GM20000 (cell line): Measurements from ENCODE around the gene DSCAM.
"Not testable (repeated sequence)": the region's sequence is repeated elsewhere in the genome, so short reads cannot be mapped to it uniquely, and the experiment has no call there.

ENCODE experiments used
- DNase-seq: peaks from one replicate; pipeline ENCODE4 v3.0.0; 2012; ENCODE audit warnings: low spot score
- TF ChIP-seq, protein P1 (sequence below): IDR thresholded peaks from 2 replicates; pipeline ENCODE4 v1.5.1; 2012; ENCODE audit warnings: mild to moderate bottlenecking, control low read depth; ENCODE audit errors: extremely low read depth, missing control alignments

Gene DSCAM

DNA sequence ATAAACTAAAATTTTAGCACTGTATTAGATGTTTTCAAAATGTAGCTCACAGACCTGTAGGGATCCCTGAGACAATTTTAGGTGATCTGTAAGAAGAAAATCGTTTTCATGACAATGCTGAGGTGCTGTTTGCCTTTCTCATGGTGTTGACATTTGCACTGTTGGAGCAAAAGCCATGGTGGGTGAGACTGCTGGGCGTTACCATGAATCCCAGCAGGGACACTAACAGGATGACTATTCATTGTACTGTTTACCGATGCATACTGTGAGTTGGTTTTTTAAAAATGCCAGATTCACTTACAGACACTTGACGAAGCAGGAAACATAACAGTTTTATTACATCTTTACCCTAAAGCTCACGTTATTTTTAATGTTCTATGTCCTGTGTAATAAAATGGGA, 511.3 kb downstream of the DSCAM start:
- DNase-seq: no peak
- TF ChIP-seq, protein P1, sequence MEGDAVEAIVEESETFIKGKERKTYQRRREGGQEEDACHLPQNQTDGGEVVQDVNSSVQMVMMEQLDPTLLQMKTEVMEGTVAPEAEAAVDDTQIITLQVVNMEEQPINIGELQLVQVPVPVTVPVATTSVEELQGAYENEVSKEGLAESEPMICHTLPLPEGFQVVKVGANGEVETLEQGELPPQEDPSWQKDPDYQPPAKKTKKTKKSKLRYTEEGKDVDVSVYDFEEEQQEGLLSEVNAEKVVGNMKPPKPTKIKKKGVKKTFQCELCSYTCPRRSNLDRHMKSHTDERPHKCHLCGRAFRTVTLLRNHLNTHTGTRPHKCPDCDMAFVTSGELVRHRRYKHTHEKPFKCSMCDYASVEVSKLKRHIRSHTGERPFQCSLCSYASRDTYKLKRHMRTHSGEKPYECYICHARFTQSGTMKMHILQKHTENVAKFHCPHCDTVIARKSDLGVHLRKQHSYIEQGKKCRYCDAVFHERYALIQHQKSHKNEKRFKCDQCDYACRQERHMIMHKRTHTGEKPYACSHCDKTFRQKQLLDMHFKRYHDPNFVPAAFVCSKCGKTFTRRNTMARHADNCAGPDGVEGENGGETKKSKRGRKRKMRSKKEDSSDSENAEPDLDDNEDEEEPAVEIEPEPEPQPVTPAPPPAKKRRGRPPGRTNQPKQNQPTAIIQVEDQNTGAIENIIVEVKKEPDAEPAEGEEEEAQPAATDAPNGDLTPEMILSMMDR: no peak

DNA sequence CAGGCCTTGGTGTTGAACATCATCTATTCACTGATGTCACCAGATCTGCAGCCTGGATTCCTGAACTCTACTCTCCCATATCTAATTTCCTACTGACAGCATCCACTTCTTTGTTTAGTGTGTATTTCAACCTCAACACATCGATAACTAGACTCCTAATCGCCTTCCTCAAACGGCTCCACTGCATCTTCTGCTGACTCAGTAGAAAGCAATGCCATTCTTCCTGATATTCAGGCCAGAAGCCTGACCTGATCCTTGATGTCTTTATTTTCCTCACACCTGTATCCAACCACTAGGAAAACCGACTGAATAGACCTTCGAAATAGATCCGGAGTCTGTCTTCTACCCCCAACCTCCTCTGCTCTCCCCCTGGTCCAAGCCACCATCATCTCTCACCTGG, 512.8 kb downstream of the DSCAM start:
- TF ChIP-seq, protein P1: no peak
- DNase-seq: no peak

DNA sequence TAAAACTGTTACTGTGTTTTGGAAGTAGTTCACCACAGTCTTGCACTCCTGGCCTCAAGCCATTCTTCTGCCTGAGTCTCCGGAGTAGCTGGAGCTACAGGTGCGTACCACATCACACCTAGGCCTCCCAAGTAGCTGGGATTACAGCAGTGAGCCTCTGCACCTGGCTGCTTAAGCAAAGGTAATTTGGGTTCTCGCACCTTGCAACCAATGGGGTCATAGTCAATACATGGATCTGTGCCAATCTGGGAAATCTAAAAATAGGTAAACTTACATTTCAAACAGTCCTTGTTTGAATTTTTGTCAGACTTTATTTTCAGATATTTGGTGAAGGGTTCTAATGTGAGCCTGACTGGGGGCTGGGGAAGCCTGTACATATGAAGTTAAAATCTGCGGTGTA, 513.2 kb downstream of the DSCAM start:
- TF ChIP-seq, protein P1: no peak
- DNase-seq: no peak

DNA sequence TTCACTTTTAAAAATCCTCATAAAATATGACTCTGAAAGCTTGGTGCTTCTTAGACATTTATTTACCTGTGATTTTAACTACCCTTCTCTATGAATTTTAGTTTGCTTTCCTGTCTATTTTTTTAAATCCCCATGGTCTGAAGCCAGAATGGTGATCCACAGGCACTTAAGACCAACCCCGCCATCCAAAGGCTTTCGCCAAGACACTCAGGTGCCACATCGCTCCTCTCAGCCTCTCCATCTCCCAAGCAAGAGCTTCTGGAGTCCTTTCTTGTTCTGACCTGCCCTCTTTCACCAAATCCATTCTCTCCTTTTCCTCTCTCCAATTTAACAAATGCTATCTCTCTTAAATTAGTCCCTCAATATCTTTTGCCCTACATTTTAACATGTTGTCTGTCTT, 515.2 kb downstream of the DSCAM start:
- no peak for DNase-seq
- TF ChIP-seq, protein P1: no peak

DNA sequence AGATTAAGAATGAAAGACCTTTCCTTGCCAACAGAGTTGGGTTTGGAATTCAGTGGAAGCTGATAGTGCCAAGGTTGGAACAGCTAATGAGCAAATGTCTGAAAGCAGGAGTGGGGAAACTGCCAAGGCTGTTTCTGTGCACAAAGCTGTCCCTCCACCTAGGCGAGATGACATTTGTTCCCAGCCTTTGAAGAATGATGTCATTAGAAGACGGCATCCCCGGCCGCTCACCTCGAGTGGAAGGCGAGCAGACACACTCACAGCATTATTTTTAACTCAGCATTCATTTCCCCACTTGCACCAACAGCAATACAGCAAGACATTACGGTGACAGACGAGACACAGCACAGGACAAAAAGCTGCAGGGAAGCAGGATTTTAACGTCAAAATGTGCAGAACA, 515.8 kb downstream of the DSCAM start:
- DNase-seq: no peak
- TF ChIP-seq, protein P1: no peak

DNA sequence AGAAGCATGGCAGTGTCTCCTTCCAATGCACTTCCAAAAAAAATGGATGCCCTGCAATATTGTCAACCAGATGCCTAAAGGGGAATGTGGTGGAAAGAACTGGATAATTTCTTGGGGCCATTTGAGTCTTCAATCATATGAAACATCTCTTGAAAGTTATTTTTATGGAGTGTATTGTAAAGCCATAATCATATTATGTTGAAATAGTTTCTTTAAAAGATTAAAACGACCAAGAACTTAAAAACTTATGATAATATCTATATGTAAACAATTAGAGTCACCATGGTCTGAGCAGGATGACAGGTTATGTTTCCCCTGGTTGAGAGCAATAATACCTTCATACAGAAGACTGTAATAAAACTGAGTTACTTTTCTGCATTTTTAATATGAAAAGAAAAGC, 522.6 kb downstream of the DSCAM start:
- no peak for DNase-seq
- TF ChIP-seq, protein P1: no peak

DNA sequence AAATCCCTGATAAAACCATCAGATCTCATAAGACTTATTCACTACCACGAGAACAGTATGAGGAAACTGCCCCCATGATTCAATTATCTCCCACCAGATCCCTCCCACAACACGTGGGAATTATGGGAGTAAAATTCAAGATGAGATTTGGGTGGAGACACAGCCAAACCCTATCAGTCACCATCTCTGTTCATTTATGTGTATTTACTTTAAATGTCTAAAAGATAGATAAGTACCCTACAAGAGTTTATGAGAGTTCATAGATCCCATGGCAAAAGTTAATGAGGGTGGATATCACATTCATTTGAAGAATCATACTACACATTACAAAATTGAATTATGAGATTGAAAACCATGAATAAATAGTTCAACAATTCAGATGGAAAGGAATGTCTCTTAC, 526.2 kb downstream of the DSCAM start:
- not testable (repeated sequence) for DNase-seq

DNA sequence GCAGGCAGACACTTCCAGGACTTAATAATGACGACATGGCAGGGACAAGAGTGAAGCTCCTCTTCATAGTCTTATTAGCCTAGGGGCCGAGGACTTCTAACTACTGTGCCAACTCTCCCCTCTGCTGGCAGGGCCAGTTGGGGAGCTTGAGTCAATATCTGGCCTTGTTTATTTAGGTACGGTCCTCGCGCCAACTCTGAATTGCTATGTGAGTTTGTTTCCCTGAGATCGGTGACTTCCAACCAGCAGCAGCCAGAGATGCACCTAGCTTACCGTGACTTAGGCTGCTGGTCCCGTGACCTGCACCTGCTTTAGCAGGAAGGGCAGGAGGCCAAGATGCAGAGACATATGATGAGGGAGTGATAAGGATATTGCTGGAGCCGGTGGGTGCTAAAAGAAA, 528.6 kb downstream of the DSCAM start:
- TF ChIP-seq, protein P1: no peak
- no peak for DNase-seq
